B cell (primary cell): ENCODE measurements around the gene GRAMD2B. TPM values are rescaled to one million over a fixed set of nuclear protein-coding genes. Genes with fewer than 3 reads are reported as not detected.

Experiments used
- ATAC-seq: fragments of 200-7000 bp; cut with Tn5 transposase; one replicate; pipeline ENCODE4 v1.10.0; 2021; ENCODE audit warnings: low read depth, mild to moderate bottlenecking, moderate number of reproducible peaks, moderate library complexity
- CTCF ChIA-PET: fragments of 350-600 bp; sonication (Branson Sonifier 250); formaldehyde crosslinking; loops from one replicate; lab custom pipeline; 2021; ENCODE audit warnings: antibody characterized with exemption, inconsistent platforms; lab: Charles Lee
- POLR2A ChIA-PET: fragments of 350-600 bp; sonication (Branson Sonifier 250); formaldehyde crosslinking; loops from one replicate; lab custom pipeline; 2021; ENCODE audit warnings: antibody characterized with exemption; lab: Charles Lee
- DNase-seq: peaks from one replicate; pipeline ENCODE4 v3.0.0; 2013
- H2AFZ ChIP-seq: 2 replicates; pipeline ENCODE4 v1.6.1; 2012; ENCODE audit warnings: mild to moderate bottlenecking, low read depth, low read length; ENCODE audit not compliant: insufficient read depth, poor library complexity, severe bottlenecking
- H3K27ac ChIP-seq, 2 donors: 1 replicate in 1 of 2; 2 replicates in 1 of 2; pipeline ENCODE4 v1.5.1; 2012 to 2013; ENCODE audit warnings: low read length in 2 of 2, mild to moderate bottlenecking in 2 of 2, moderate library complexity in 1 of 2
- H3K27me3 ChIP-seq, 4 experiments: fragments of 200-600 bp in 1 of 4; sonication (generic) in 1 of 4; replicated peaks in 1 of 4; 1 replicate in 2 of 4; 2 replicates in 2 of 4; pipeline versions ENCODE4 v1.6.1 to v1.7.0; 2013 to 2016; ENCODE audit warnings: low read length in 3 of 4, mild to moderate bottlenecking in 2 of 4, mixed read lengths in 1 of 4, moderate library complexity in 1 of 4; ENCODE audit not compliant: insufficient read depth in 4 of 4, control insufficient read depth in 3 of 4; ENCODE audit errors: control extremely low read depth in 1 of 4
- H3K36me3 ChIP-seq, 2 experiments: replicated peaks in 1 of 2; 1 replicate in 1 of 2; 2 replicates in 1 of 2; pipeline versions ENCODE4 v1.6.1 to v1.7.1; 2013; ENCODE audit warnings: low read length in 1 of 2; ENCODE audit not compliant: insufficient read depth in 2 of 2, control insufficient read depth in 1 of 2; ENCODE audit errors: control extremely low read depth in 1 of 2, extremely low read depth in 1 of 2
- H3K4me1 ChIP-seq, 2 donors: fragments of 200-600 bp in 1 of 2; sonication (generic) in 1 of 2; 1 replicate in 1 of 2; 2 replicates in 1 of 2; pipeline versions ENCODE4 v1.5.1 to v1.6.1; 2013 to 2017; ENCODE audit warnings: low read length in 2 of 2; ENCODE audit not compliant: control insufficient read depth in 2 of 2, insufficient read depth in 2 of 2
- H3K4me2 ChIP-seq: replicated peaks from 2 replicates; pipeline ENCODE3; 2012; ENCODE audit warnings: mild to moderate bottlenecking, low read depth, low read length; ENCODE audit not compliant: poor library complexity, severe bottlenecking
- H3K4me3 ChIP-seq, 5 experiments: fragments of 200-600 bp in 1 of 5; sonication (generic) in 1 of 5; 1 replicate in 3 of 5; 2 replicates in 2 of 5; pipeline versions ENCODE4 v1.5.1 to v1.7.0; 2011 to 2016; ENCODE audit warnings: low read length in 4 of 5, mild to moderate bottlenecking in 4 of 5, low read depth in 2 of 5, control low read depth in 1 of 5, moderate library complexity in 1 of 5; ENCODE audit not compliant: insufficient read depth in 1 of 5; ENCODE audit errors: control extremely low read depth in 1 of 5, extremely low read depth in 1 of 5
- H3K79me2 ChIP-seq: fragments of 200-600 bp; sonication (generic); one replicate; pipeline ENCODE4 v1.6.0; 2016; ENCODE audit warnings: low read length; ENCODE audit not compliant: control insufficient read depth, insufficient read depth
- H3K9ac ChIP-seq: fragments of 200-600 bp; sonication (generic); 2 replicates; pipeline ENCODE4 v1.6.1; 2017; ENCODE audit warnings: mild to moderate bottlenecking, low read length, moderate library complexity
- H3K9me3 ChIP-seq, 3 donors: one replicate each; pipeline versions ENCODE4 v1.6.1 to v1.7.1; 2013; ENCODE audit warnings: low read length in 2 of 3; ENCODE audit not compliant: control insufficient read depth in 2 of 3, insufficient read depth in 1 of 3; ENCODE audit errors: control extremely low read depth in 1 of 3
- H4K20me1 ChIP-seq: 2 replicates; pipeline ENCODE4 v1.6.0; 2012; ENCODE audit warnings: mild to moderate bottlenecking, low read length; ENCODE audit not compliant: insufficient read depth, control insufficient read depth, poor library complexity, severe bottlenecking
- H3K27ac Mint-ChIP-seq: one replicate; pipeline ENCODE4 v1.8.0; 2021; ENCODE audit warnings: mixed read lengths
- H3K27me3 Mint-ChIP-seq: one replicate; pipeline ENCODE4 v1.8.0; 2021; ENCODE audit warnings: mixed read lengths
- H3K4me1 Mint-ChIP-seq: one replicate; pipeline ENCODE4 v1.8.0; 2021; ENCODE audit warnings: mixed read lengths
- H3K4me3 Mint-ChIP-seq: one replicate; pipeline ENCODE4 v1.8.0; 2021; ENCODE audit warnings: mixed read lengths
- H3K9me3 Mint-ChIP-seq: one replicate; pipeline ENCODE4 v1.8.0; 2022; ENCODE audit warnings: mixed read lengths; ENCODE audit not compliant: insufficient read depth
- CTCF ChIP-seq: fragments of 200-600 bp; IDR thresholded peaks from one replicate; pipeline ENCODE4 v1.8.0; 2022; ENCODE audit warnings: antibody characterized with exemption, mild to moderate bottlenecking
- EZH2 ChIP-seq: IDR thresholded peaks from 2 replicates; pipeline ENCODE4 v1.6.1; 2012; ENCODE audit warnings: borderline replicate concordance, low read depth, mild to moderate bottlenecking, moderate library complexity, low read length; ENCODE audit not compliant: insufficient read depth, poor library complexity, severe bottlenecking
- WGBS: methylation state at CpG from one replicate; pipeline ENCODE4 v1.1.5; 2013; ENCODE audit warnings: missing lambda C conversion rate; ENCODE audit not compliant: insufficient coverage; 5-methylcytosine and 5-hydroxymethylcytosine counted together
- intact Hi-C: fragments of 100-400 bp; cut with micrococcal nuclease; formaldehyde crosslinking; loops from one replicate; pipeline ENCODE4 v1.10.0; 2022
- polyA plus RNA-seq: library from polyadenylated mRNA; depleted of rRNA; stranded (reverse); fragments of >200 nt; gene quantifications from 2 replicates; pipeline ENCODE4 v1.2.3, GENCODE V29; 2012
- total RNA-seq, 2 donors: library from RNA; stranded (reverse); fragments of 120-200 nt in 1 of 2; gene quantifications; 1 replicate in 1 of 2; 2 replicates in 1 of 2; pipeline versions ENCODE4 v1.2.3 to v1.2.4, GENCODE V29; 2013 to 2022

Gene GRAMD2B
- total and polyA plus RNA-seq, 2 donors (not counting 1 experiment from before 2014, with no cell fraction given): 0.86 to 3.6 TPM

- CTCF ChIA-PET: no interaction called here
- TF ChIP-seq CTCF (no peak), EZH2 (no peak)
These were observed 12.1 kb downstream of the GRAMD2B start for GRCh38 chr5:126435261-126435660.

GRCh38 chr5:126435714-126436113, 12.5 kb downstream of the GRAMD2B start:
- Histone ChIP-seq H3K4me2 (no peak overlapping the region), H3K36me3 (peaks cover 0 to 2% of the 10 kb centered on the region in 2 experiments), H2AFZ (no peak overlapping the region), H3K4me3 (no peak overlapping the region), H3K27me3 (no peaks in the 10 kb centered on the region), H3K9me3 (no peaks in the 10 kb centered on the region), H3K9ac (no peak overlapping the region), H3K79me2 (no peaks in the 10 kb centered on the region), H3K27ac (no peak overlapping the region), H4K20me1 (no peaks in the 10 kb centered on the region), H3K4me1 (no peaks in the 10 kb centered on the region)
- 80% methylated on average over 1 of the region's 2 CpGs for WGBS
- Mint-ChIP-seq H3K4me3 (no peak overlapping the region), H3K27me3 (no peaks in the 10 kb centered on the region), H3K27ac (no peak overlapping the region), H3K4me1 (no peaks in the 10 kb centered on the region), H3K9me3 (no peaks in the 10 kb centered on the region)
- ATAC-seq (no peak), DNase-seq (no peak)
- POLR2A ChIA-PET: no interaction called here
- intact Hi-C loops: no loop called here
- TF ChIP-seq EZH2 (no peak), CTCF (no peak)
- CTCF ChIA-PET: no interaction called here

More at GRCh38 chr5:126435261-126435660, 12.1 kb downstream of the GRAMD2B start:
- no peaks in the 10 kb centered on the region for H3K4me1 Mint-ChIP-seq
- no peak overlapping the region for H3K4me2 ChIP-seq
- intact Hi-C loops: no loop called here
- H3K4me3 ChIP-seq: no peak overlapping the region
- H3K27ac Mint-ChIP-seq: no peak overlapping the region
- H3K27me3 Mint-ChIP-seq: no peaks in the 10 kb centered on the region
- no peak overlapping the region for H3K27ac ChIP-seq
- H3K79me2 ChIP-seq: no peaks in the 10 kb centered on the region
- POLR2A ChIA-PET: no interaction called here
- H3K9ac ChIP-seq: no peak overlapping the region
- no peak overlapping the region for H3K4me3 Mint-ChIP-seq
- H3K36me3 ChIP-seq: peaks cover 0 to 2% of the 10 kb centered on the region in 2 experiments
- DNase-seq (no peak), ATAC-seq (no peak)
- H3K27me3 ChIP-seq: no peaks in the 10 kb centered on the region
- no peak overlapping the region for H2AFZ ChIP-seq
- no peaks in the 10 kb centered on the region for H4K20me1 ChIP-seq
- 100% methylated on average over 4 of the region's 8 CpGs for WGBS
- no peaks in the 10 kb centered on the region for H3K9me3 ChIP-seq
- no peaks in the 10 kb centered on the region for H3K4me1 ChIP-seq
- no peaks in the 10 kb centered on the region for H3K9me3 Mint-ChIP-seq
